ENCODE data around the gene SLC2A9.

GRCh38 chr4:10007793-10008608, 13.3 kb downstream of the SLC2A9 start:
- TF ChIP-seq NFIC (IDR thresholded peaks at IDR 0.05) (no peak), CREB1 (IDR thresholded peaks at IDR 0.05; ENCODE audit: low read depth) (no peak)
